ENCODE results near the gene MEGF6.

The MEGF6 gene

GRCh38 chr1:3550511-3551289 is 60.6 kb downstream of the MEGF6 start:
- no peak for DNase-seq

- DNase-seq: no peak
Observed at GRCh38 chr1:3548895-3549294, 62.4 kb downstream of the MEGF6 start.

- no peak for DNase-seq
Observed at GRCh38 chr1:3548156-3548893, 63.0 kb downstream of the MEGF6 start.

GRCh38 chr1:3547055-3548005 is 64.0 kb downstream of the MEGF6 start:
- no peak for DNase-seq

GRCh38 chr1:3546048-3546384 is 65.3 kb downstream of the MEGF6 start:
- DNase-seq: no peak

- DNase-seq: no peak
Observed at GRCh38 chr1:3545363-3546047, 65.8 kb downstream of the MEGF6 start.

- DNase-seq: no peak
Observed at GRCh38 chr1:3544040-3544977, 67.0 kb downstream of the MEGF6 start.

- no peak for DNase-seq
Observed at GRCh38 chr1:3543076-3544039, 68.0 kb downstream of the MEGF6 start.

- no peak for DNase-seq
Observed at GRCh38 chr1:3542676-3543075, 68.6 kb downstream of the MEGF6 start.

GRCh38 chr1:3541936-3542335 is 69.4 kb downstream of the MEGF6 start:
- no peak for DNase-seq

GRCh38 chr1:3541465-3541864 is 69.8 kb downstream of the MEGF6 start:
- no peak for DNase-seq

GRCh38 chr1:3540876-3541275 is 70.4 kb downstream of the MEGF6 start:
- DNase-seq: no peak

- no peak for DNase-seq
Observed at GRCh38 chr1:3539707-3540425, 71.4 kb downstream of the MEGF6 start.

GRCh38 chr1:3537359-3537758 is 73.9 kb downstream of the MEGF6 start:
- DNase-seq: no peak

GRCh38 chr1:3536420-3537195 is 74.7 kb downstream of the MEGF6 start:
- DNase-seq: no peak

- DNase-seq: no peak
Observed at GRCh38 chr1:3535732-3536131, 75.6 kb downstream of the MEGF6 start.

GRCh38 chr1:3534803-3535637 is 76.3 kb downstream of the MEGF6 start:
- no peak for DNase-seq
